Ishikawa (cell line): ENCODE data around the gene TM7SF2.

Experiments used
- CEBPB ChIP-seq: IDR thresholded peaks from 2 replicates; pipeline ENCODE4 v1.6.1; 2012
- CREB1 ChIP-seq: IDR thresholded peaks from 2 replicates; pipeline ENCODE4 v1.6.1; 2012; ENCODE audit warnings: low read depth
- EGR1 ChIP-seq: IDR thresholded peaks from 2 replicates; pipeline ENCODE4 v1.6.1; 2012
- EP300 ChIP-seq: IDR thresholded peaks from 2 replicates; pipeline ENCODE4 v1.6.1; 2012; ENCODE audit warnings: borderline replicate concordance
- FOXM1 ChIP-seq: IDR thresholded peaks from 2 replicates; pipeline ENCODE4 v1.6.1; 2012; ENCODE audit warnings: low read depth, borderline replicate concordance
- MAX ChIP-seq: IDR thresholded peaks from 2 replicates; pipeline ENCODE4 v1.6.1; 2012
- NFIC ChIP-seq: IDR thresholded peaks from 2 replicates; pipeline ENCODE4 v1.6.1; 2012
- RAD21 ChIP-seq: IDR thresholded peaks from 2 replicates; pipeline ENCODE4 v1.6.1; 2012; ENCODE audit warnings: low read depth
- REST ChIP-seq: IDR thresholded peaks from 2 replicates; pipeline ENCODE4 v1.6.1; 2012; ENCODE audit warnings: low read depth, mild to moderate bottlenecking
- TAF1 ChIP-seq: IDR thresholded peaks from 2 replicates; pipeline ENCODE4 v1.6.1; 2012; ENCODE audit warnings: low read depth, mild to moderate bottlenecking
- TCF12 ChIP-seq: IDR thresholded peaks from 2 replicates; pipeline ENCODE4 v1.6.1; 2012; ENCODE audit warnings: low read depth
- TEAD4 ChIP-seq: IDR thresholded peaks from 2 replicates; pipeline ENCODE4 v1.6.1; 2012
- USF1 ChIP-seq: IDR thresholded peaks from 2 replicates; pipeline ENCODE4 v1.6.1; 2012
- YY1 ChIP-seq: IDR thresholded peaks from 2 replicates; pipeline ENCODE4 v1.6.1; 2012; ENCODE audit warnings: low read depth
- ZBTB7A ChIP-seq: IDR thresholded peaks from 2 replicates; pipeline ENCODE4 v1.6.1; 2012; ENCODE audit warnings: low read depth

Gene TM7SF2

GRCh38 chr11:65156256-65156655 is 44.6 kb downstream of the TM7SF2 start:
- TF ChIP-seq MAX (no peak), TCF12 (no peak), REST (no peak), TAF1 (no peak), EGR1 (no peak)

GRCh38 chr11:65156926-65157325 is 45.3 kb downstream of the TM7SF2 start:
- TF ChIP-seq CREB1 (no peak), ZBTB7A (no peak), EP300 (no peak), FOXM1 (no peak), TEAD4 (no peak)

- TF ChIP-seq TCF12 (no peak), RAD21 (no peak), MAX (no peak), USF1 (no peak), NFIC (no peak), CEBPB (no peak), FOXM1 (no peak), REST (no peak), CREB1 (no peak), TEAD4 (no peak), EP300 (no peak), TAF1 (no peak), ZBTB7A (no peak), EGR1 (no peak), YY1 (no peak)
Observed at GRCh38 chr11:65157336-65157735, 45.7 kb downstream of the TM7SF2 start.

- TF ChIP-seq EP300 (no peak), CEBPB (no peak), TEAD4 (no peak), TAF1 (no peak), TCF12 (no peak), NFIC (no peak), RAD21 (no peak), USF1 (no peak), ZBTB7A (no peak), FOXM1 (no peak), CREB1 (no peak), YY1 (no peak), REST (no peak), EGR1 (no peak), MAX (no peak)
Observed at GRCh38 chr11:65159012-65159411, 47.3 kb downstream of the TM7SF2 start.

GRCh38 chr11:65160643-65161042 is 49.0 kb downstream of the TM7SF2 start:
- TF ChIP-seq FOXM1 (no peak), CREB1 (no peak), TCF12 (no peak), CEBPB (no peak), TAF1 (no peak), NFIC (no peak), YY1 (no peak), TEAD4 (no peak), EP300 (no peak)
